Neural crest cell (in vitro differentiated cells): ENCODE data around the gene TTLL9. TPM values are rescaled to one million over a fixed set of nuclear protein-coding genes. Genes with fewer than 3 reads are reported as not detected.
A peak's percentile ranks its signal among the peaks of the same experiment; 100 is the strongest.

Experiments
- DNase-seq: peaks from one replicate; pipeline ENCODE4 v3.0.0; 2021; ENCODE audit warnings: low read depth, mixed read lengths, low spot score
- H3K27ac Mint-ChIP-seq: one replicate; pipeline ENCODE4 v1.8.0; 2021; ENCODE audit warnings: mild to moderate bottlenecking, mixed read lengths; ENCODE audit not compliant: unreplicated experiment
- H3K27me3 Mint-ChIP-seq: 2 replicates; pipeline ENCODE4 v1.8.0; 2021; ENCODE audit warnings: low read depth, mild to moderate bottlenecking, mixed read lengths
- H3K36me3 Mint-ChIP-seq: 2 replicates; pipeline ENCODE4 v1.8.0; 2021; ENCODE audit warnings: low read depth, mild to moderate bottlenecking, mixed read lengths
- H3K4me1 Mint-ChIP-seq: 2 replicates; pipeline ENCODE4 v1.8.0; 2021; ENCODE audit warnings: mixed read lengths
- H3K4me3 Mint-ChIP-seq: one replicate; pipeline ENCODE4 v1.8.0; 2021; ENCODE audit warnings: mild to moderate bottlenecking, mixed read lengths
- H3K9me3 Mint-ChIP-seq: 2 replicates; pipeline ENCODE4 v1.8.0; 2021; ENCODE audit warnings: mixed read lengths
- total RNA-seq: library from RNA; stranded (reverse); gene quantifications from 2 replicates; pipeline ENCODE4 v1.2.1, GENCODE V29; 2021
- TF ChIP-seq, protein P1 (sequence below): fragments of 200-600 bp; sonication (generic); conservative IDR thresholded peaks from 2 replicates; pipeline ENCODE4 v1.5.0; 2021; ENCODE audit warnings: antibody characterized with exemption, mild to moderate bottlenecking

Gene TTLL9
- total RNA-seq, 1 donor from 2014 or later: 3.3 TPM

GRCh38 chr20:31908424-31908823 lies 38.0 kb downstream of the TTLL9 start:
- TF ChIP-seq, protein P1, sequence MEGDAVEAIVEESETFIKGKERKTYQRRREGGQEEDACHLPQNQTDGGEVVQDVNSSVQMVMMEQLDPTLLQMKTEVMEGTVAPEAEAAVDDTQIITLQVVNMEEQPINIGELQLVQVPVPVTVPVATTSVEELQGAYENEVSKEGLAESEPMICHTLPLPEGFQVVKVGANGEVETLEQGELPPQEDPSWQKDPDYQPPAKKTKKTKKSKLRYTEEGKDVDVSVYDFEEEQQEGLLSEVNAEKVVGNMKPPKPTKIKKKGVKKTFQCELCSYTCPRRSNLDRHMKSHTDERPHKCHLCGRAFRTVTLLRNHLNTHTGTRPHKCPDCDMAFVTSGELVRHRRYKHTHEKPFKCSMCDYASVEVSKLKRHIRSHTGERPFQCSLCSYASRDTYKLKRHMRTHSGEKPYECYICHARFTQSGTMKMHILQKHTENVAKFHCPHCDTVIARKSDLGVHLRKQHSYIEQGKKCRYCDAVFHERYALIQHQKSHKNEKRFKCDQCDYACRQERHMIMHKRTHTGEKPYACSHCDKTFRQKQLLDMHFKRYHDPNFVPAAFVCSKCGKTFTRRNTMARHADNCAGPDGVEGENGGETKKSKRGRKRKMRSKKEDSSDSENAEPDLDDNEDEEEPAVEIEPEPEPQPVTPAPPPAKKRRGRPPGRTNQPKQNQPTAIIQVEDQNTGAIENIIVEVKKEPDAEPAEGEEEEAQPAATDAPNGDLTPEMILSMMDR: no peak
- H3K36me3 Mint-ChIP-seq: no peaks in the 10 kb centered on the region
- no peaks in the 10 kb centered on the region for H3K9me3 Mint-ChIP-seq
- DNase-seq: no peak
- H3K27me3 Mint-ChIP-seq: no peaks in the 10 kb centered on the region
- H3K27ac Mint-ChIP-seq: peak overlapping the region; percentile 47
- H3K4me3 Mint-ChIP-seq: no peak overlapping the region
- peaks cover 3% of the 10 kb centered on the region for H3K4me1 Mint-ChIP-seq

GRCh38 chr20:31909253-31910070 lies 39.0 kb downstream of the TTLL9 start:
- Mint-ChIP-seq H3K27me3 (no peaks in the 10 kb centered on the region), H3K4me1 (peaks cover 7% of the 10 kb centered on the region), H3K36me3 (no peaks in the 10 kb centered on the region), H3K27ac (no peak overlapping the region), H3K9me3 (no peaks in the 10 kb centered on the region), H3K4me3 (no peak overlapping the region)
- TF ChIP-seq, protein P1: no peak
- no peak for DNase-seq

DNA sequence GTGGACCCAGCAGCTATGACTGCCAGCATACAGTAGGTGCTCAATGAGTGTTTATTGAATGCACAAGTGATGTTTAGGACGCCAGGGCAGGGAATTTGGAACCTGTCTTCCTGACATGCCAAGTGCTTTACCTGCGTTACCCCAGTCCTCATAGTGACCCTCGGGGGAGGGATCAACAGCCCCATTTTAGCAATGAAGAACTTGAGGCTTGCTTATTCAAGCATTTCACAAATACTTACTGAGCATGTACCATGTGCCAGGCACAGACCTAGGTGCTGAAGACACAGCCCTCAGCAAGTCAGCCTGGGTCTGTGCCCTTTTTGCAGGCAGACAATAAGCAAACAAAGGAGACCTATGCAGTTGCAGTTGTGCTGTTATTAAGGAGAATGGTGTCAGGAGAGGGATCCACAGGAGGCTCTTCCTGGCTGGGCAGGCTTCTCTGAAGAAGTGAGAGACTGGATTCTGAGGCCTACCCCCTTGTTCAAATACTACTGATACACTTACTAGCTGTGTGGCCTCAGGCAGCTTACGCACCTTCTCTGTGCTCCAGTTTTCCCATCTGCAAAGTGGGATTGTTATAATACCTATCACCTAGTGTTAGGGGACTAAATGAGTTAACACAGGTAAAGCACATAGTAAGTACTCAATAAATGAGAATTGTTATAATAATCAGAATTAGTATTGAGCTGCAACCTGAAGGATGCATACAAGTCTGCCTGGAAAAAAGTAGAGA lies 39.8 kb downstream of the TTLL9 start:
- Mint-ChIP-seq H3K36me3 (no peaks in the 10 kb centered on the region), H3K4me1 (peaks cover 7% of the 10 kb centered on the region), H3K27me3 (no peaks in the 10 kb centered on the region), H3K9me3 (no peaks in the 10 kb centered on the region), H3K4me3 (no peak overlapping the region), H3K27ac (no peak overlapping the region)
- DNase-seq: no peak
- TF ChIP-seq, protein P1: no peak

DNA sequence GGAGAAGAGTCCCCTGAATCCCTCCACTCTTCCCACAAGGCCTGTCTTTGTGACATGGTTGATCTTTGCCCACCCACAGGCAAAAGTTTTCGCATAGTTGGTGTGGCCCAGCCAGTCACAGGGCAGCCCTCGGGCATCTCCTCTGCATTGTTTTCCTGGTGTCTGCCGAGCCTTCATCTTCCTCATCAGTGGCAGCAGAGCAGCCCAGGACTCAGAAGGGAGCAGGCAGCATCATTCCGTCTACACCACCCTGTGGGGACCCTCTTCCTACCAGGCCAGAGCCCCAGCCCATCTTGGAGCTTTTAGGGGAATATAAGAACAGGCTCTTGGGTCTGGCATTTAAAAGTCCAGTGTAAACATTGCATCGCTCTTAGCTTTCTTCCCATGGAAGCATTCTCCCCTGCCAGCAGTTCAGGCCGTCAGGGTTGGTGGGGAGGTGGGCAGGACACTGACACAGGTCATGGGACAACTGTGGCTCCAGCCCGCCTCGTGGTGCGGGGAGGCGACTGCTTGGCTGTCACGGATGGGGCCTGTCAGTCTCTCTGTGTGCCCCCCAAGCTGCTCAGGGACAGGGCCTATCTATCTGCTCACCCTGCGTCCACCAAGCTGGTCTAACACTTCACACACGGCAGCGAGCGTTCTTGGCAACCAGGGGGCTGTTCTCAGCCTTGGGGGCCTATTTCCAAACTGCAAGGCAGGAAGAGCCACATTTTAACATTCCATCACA lies 43.2 kb downstream of the TTLL9 start:
- Mint-ChIP-seq H3K4me1 (peaks cover 7% of the 10 kb centered on the region), H3K27ac (peak overlapping the region; percentile 7), H3K4me3 (no peak overlapping the region), H3K27me3 (peaks cover 7% of the 10 kb centered on the region), H3K36me3 (no peaks in the 10 kb centered on the region), H3K9me3 (no peaks in the 10 kb centered on the region)
- no peak for DNase-seq
- TF ChIP-seq, protein P1: no peak

- Mint-ChIP-seq H3K9me3 (no peaks in the 10 kb centered on the region), H3K27me3 (peaks cover 7% of the 10 kb centered on the region), H3K27ac (no peak overlapping the region), H3K4me1 (peaks cover 7% of the 10 kb centered on the region), H3K4me3 (no peak overlapping the region), H3K36me3 (no peaks in the 10 kb centered on the region)
- no peak for DNase-seq
- TF ChIP-seq, protein P1: no peak
Observed at GRCh38 chr20:31914170-31914569, 43.7 kb downstream of the TTLL9 start.
